B cell (primary cell): Measurements from ENCODE around the gene ENG. TPM values are rescaled to one million over a fixed set of nuclear protein-coding genes. Genes with fewer than 3 reads are reported as not detected.

Experiments used
- ATAC-seq: fragments of 200-7000 bp; cut with Tn5 transposase; one replicate; pipeline ENCODE4 v1.10.0; 2021; ENCODE audit warnings: low read depth, mild to moderate bottlenecking, moderate number of reproducible peaks, moderate library complexity
- CTCF ChIA-PET: fragments of 350-600 bp; sonication (Branson Sonifier 250); formaldehyde crosslinking; loops from one replicate; lab custom pipeline; 2021; ENCODE audit warnings: antibody characterized with exemption, inconsistent platforms; lab: Charles Lee
- POLR2A ChIA-PET: fragments of 350-600 bp; sonication (Branson Sonifier 250); formaldehyde crosslinking; loops from one replicate; lab custom pipeline; 2021; ENCODE audit warnings: antibody characterized with exemption; lab: Charles Lee
- DNase-seq: peaks from one replicate; pipeline ENCODE4 v3.0.0; 2013
- H2AFZ ChIP-seq: 2 replicates; pipeline ENCODE4 v1.6.1; 2012; ENCODE audit warnings: mild to moderate bottlenecking, low read depth, low read length; ENCODE audit not compliant: insufficient read depth, poor library complexity, severe bottlenecking
- H3K27ac ChIP-seq, 2 donors: 1 replicate in 1 of 2; 2 replicates in 1 of 2; pipeline ENCODE4 v1.5.1; 2012 to 2013; ENCODE audit warnings: low read length in 2 of 2, mild to moderate bottlenecking in 2 of 2, moderate library complexity in 1 of 2
- H3K27me3 ChIP-seq, 4 experiments: fragments of 200-600 bp in 1 of 4; sonication (generic) in 1 of 4; replicated peaks in 1 of 4; 1 replicate in 2 of 4; 2 replicates in 2 of 4; pipeline versions ENCODE4 v1.6.1 to v1.7.0; 2013 to 2016; ENCODE audit warnings: low read length in 3 of 4, mild to moderate bottlenecking in 2 of 4, mixed read lengths in 1 of 4, moderate library complexity in 1 of 4; ENCODE audit not compliant: insufficient read depth in 4 of 4, control insufficient read depth in 3 of 4; ENCODE audit errors: control extremely low read depth in 1 of 4
- H3K36me3 ChIP-seq, 2 experiments: replicated peaks in 1 of 2; 1 replicate in 1 of 2; 2 replicates in 1 of 2; pipeline versions ENCODE4 v1.6.1 to v1.7.1; 2013; ENCODE audit warnings: low read length in 1 of 2; ENCODE audit not compliant: insufficient read depth in 2 of 2, control insufficient read depth in 1 of 2; ENCODE audit errors: control extremely low read depth in 1 of 2, extremely low read depth in 1 of 2
- H3K4me1 ChIP-seq, 2 donors: fragments of 200-600 bp in 1 of 2; sonication (generic) in 1 of 2; 1 replicate in 1 of 2; 2 replicates in 1 of 2; pipeline versions ENCODE4 v1.5.1 to v1.6.1; 2013 to 2017; ENCODE audit warnings: low read length in 2 of 2; ENCODE audit not compliant: control insufficient read depth in 2 of 2, insufficient read depth in 2 of 2
- H3K4me2 ChIP-seq: replicated peaks from 2 replicates; pipeline ENCODE3; 2012; ENCODE audit warnings: mild to moderate bottlenecking, low read depth, low read length; ENCODE audit not compliant: poor library complexity, severe bottlenecking
- H3K4me3 ChIP-seq, 5 experiments: fragments of 200-600 bp in 1 of 5; sonication (generic) in 1 of 5; 1 replicate in 3 of 5; 2 replicates in 2 of 5; pipeline versions ENCODE4 v1.5.1 to v1.7.0; 2011 to 2016; ENCODE audit warnings: low read length in 4 of 5, mild to moderate bottlenecking in 4 of 5, low read depth in 2 of 5, control low read depth in 1 of 5, moderate library complexity in 1 of 5; ENCODE audit not compliant: insufficient read depth in 1 of 5; ENCODE audit errors: control extremely low read depth in 1 of 5, extremely low read depth in 1 of 5
- H3K79me2 ChIP-seq: fragments of 200-600 bp; sonication (generic); one replicate; pipeline ENCODE4 v1.6.0; 2016; ENCODE audit warnings: low read length; ENCODE audit not compliant: control insufficient read depth, insufficient read depth
- H3K9ac ChIP-seq: fragments of 200-600 bp; sonication (generic); 2 replicates; pipeline ENCODE4 v1.6.1; 2017; ENCODE audit warnings: mild to moderate bottlenecking, low read length, moderate library complexity
- H3K9me3 ChIP-seq, 3 donors: one replicate each; pipeline versions ENCODE4 v1.6.1 to v1.7.1; 2013; ENCODE audit warnings: low read length in 2 of 3; ENCODE audit not compliant: control insufficient read depth in 2 of 3, insufficient read depth in 1 of 3; ENCODE audit errors: control extremely low read depth in 1 of 3
- H4K20me1 ChIP-seq: 2 replicates; pipeline ENCODE4 v1.6.0; 2012; ENCODE audit warnings: mild to moderate bottlenecking, low read length; ENCODE audit not compliant: insufficient read depth, control insufficient read depth, poor library complexity, severe bottlenecking
- H3K27ac Mint-ChIP-seq: one replicate; pipeline ENCODE4 v1.8.0; 2021; ENCODE audit warnings: mixed read lengths
- H3K27me3 Mint-ChIP-seq: one replicate; pipeline ENCODE4 v1.8.0; 2021; ENCODE audit warnings: mixed read lengths
- H3K4me1 Mint-ChIP-seq: one replicate; pipeline ENCODE4 v1.8.0; 2021; ENCODE audit warnings: mixed read lengths
- H3K4me3 Mint-ChIP-seq: one replicate; pipeline ENCODE4 v1.8.0; 2021; ENCODE audit warnings: mixed read lengths
- H3K9me3 Mint-ChIP-seq: one replicate; pipeline ENCODE4 v1.8.0; 2022; ENCODE audit warnings: mixed read lengths; ENCODE audit not compliant: insufficient read depth
- EZH2 ChIP-seq: IDR thresholded peaks from 2 replicates; pipeline ENCODE4 v1.6.1; 2012; ENCODE audit warnings: borderline replicate concordance, low read depth, mild to moderate bottlenecking, moderate library complexity, low read length; ENCODE audit not compliant: insufficient read depth, poor library complexity, severe bottlenecking
- WGBS: methylation state at CpG from one replicate; pipeline ENCODE4 v1.1.5; 2013; ENCODE audit warnings: missing lambda C conversion rate; ENCODE audit not compliant: insufficient coverage; 5-methylcytosine and 5-hydroxymethylcytosine counted together
- intact Hi-C: fragments of 100-400 bp; cut with micrococcal nuclease; formaldehyde crosslinking; loops from one replicate; pipeline ENCODE4 v1.10.0; 2022
- polyA plus RNA-seq: library from polyadenylated mRNA; depleted of rRNA; stranded (reverse); fragments of >200 nt; gene quantifications from 2 replicates; pipeline ENCODE4 v1.2.3, GENCODE V29; 2012
- total RNA-seq, 2 donors: library from RNA; stranded (reverse); fragments of 120-200 nt in 1 of 2; gene quantifications; 1 replicate in 1 of 2; 2 replicates in 1 of 2; pipeline versions ENCODE4 v1.2.3 to v1.2.4, GENCODE V29; 2013 to 2022
- TF ChIP-seq, protein P1 (sequence below): fragments of 200-600 bp; IDR thresholded peaks from one replicate; pipeline ENCODE4 v1.8.0; 2022; ENCODE audit warnings: antibody characterized with exemption, mild to moderate bottlenecking

The ENG gene
- total and polyA plus RNA-seq, 2 donors (not counting 1 experiment from before 2014, with no cell fraction given) = 5.4 to 12.6 TPM

DNA sequence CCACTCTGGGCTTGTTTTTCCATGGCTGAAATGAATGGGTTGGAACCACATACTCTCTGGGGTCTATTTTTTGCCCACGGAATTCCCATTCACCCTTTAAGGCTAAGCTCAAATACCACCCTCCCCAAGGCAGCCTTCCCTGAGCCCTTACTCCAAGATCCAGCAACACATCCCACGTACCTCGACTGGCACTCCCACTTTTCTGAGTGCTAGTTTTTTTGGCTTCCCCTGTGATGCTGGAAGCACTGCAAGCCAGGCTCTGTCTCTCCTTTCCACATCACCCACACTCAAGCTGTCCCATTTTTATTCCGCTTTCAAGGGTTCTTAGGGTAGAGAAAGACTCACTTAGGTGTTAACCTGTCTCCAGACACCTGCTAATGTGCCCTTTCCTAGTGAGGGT, 38.9 kb upstream of the ENG start:
- Mint-ChIP-seq H3K4me3 (no peak overlapping the region), H3K27ac (peak overlapping the region; percentile 32), H3K9me3 (peaks cover 6% of the 10 kb centered on the region), H3K4me1 (peaks cover 23% of the 10 kb centered on the region), H3K27me3 (no peaks in the 10 kb centered on the region)
- Histone ChIP-seq H3K9me3 (peaks cover 0 to 38% (median 9%) of the 10 kb centered on the region in 3 donors), H3K4me1 (peaks cover 7 to 15% of the 10 kb centered on the region in 2 donors), H3K9ac (no peak overlapping the region), H3K36me3 (peaks cover 0 to 47% of the 10 kb centered on the region in 2 experiments), H3K79me2 (peaks cover 4% of the 10 kb centered on the region), H3K27ac (no peak overlapping the region), H2AFZ (no peak overlapping the region), H3K27me3 (no peaks in the 10 kb centered on the region), H4K20me1 (peaks cover 5% of the 10 kb centered on the region), H3K4me3 (no peak overlapping the region), H3K4me2 (no peak overlapping the region)
- ATAC-seq (no peak), DNase-seq (no peak)
- WGBS = 100% methylated on average over 3 of the region's 4 CpGs
- TF ChIP-seq EZH2 = no peak
- TF ChIP-seq, protein P1, sequence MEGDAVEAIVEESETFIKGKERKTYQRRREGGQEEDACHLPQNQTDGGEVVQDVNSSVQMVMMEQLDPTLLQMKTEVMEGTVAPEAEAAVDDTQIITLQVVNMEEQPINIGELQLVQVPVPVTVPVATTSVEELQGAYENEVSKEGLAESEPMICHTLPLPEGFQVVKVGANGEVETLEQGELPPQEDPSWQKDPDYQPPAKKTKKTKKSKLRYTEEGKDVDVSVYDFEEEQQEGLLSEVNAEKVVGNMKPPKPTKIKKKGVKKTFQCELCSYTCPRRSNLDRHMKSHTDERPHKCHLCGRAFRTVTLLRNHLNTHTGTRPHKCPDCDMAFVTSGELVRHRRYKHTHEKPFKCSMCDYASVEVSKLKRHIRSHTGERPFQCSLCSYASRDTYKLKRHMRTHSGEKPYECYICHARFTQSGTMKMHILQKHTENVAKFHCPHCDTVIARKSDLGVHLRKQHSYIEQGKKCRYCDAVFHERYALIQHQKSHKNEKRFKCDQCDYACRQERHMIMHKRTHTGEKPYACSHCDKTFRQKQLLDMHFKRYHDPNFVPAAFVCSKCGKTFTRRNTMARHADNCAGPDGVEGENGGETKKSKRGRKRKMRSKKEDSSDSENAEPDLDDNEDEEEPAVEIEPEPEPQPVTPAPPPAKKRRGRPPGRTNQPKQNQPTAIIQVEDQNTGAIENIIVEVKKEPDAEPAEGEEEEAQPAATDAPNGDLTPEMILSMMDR = no peak
- ChIA-PET CTCF (interaction anchor here (1.3 to 2.7 kb wide), 4 partner anchors 10 to 28 kb away, joined by 3 to 10 read pairs (median 6); partner anchors contain the start of gene ST6GALNAC4), POLR2A (no interaction called here)
- intact Hi-C loops = no loop called here

DNA sequence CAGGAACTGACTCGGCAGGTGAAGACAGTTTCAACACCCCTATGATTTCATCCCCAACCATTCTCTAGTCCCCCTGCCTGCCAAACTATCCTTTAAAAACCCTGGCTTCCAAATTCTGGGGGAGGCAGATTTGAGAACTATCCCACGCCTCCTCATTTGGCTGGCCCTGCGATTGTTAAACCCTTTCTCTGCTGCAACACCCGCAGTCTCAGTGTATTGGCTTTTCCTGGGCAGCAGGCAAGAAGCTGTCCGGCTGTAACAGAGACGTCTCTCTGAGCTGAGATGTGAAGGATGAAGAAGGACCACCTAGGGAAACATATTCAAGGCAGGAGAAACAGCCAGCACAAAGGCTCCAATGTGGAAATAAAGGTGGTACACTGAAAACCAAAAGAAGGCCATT, 38.4 kb upstream of the ENG start:
- WGBS = 98% methylated on average over 4 of the region's 6 CpGs
- Mint-ChIP-seq H3K27me3 (no peaks in the 10 kb centered on the region), H3K4me1 (peaks cover 21% of the 10 kb centered on the region)

More for the DNA sequence above, 38.4 kb upstream of the ENG start:
- H3K27ac ChIP-seq = no peak overlapping the region
- peaks cover 0 to 49% of the 10 kb centered on the region in 2 experiments for H3K36me3 ChIP-seq
- peaks cover 5% of the 10 kb centered on the region for H4K20me1 ChIP-seq
- Mint-ChIP-seq H3K4me3 (no peak overlapping the region), H3K9me3 (peaks cover 6% of the 10 kb centered on the region), H3K27ac (no peak overlapping the region)
- CTCF ChIA-PET = interaction anchor here (1.3 to 2.7 kb wide), 4 partner anchors 11 to 28 kb away, joined by 3 to 10 read pairs (median 6); partner anchors contain the start of gene ST6GALNAC4
- TF ChIP-seq EZH2 = no peak
- TF ChIP-seq, protein P1 = no peak
- DNase-seq (no peak), ATAC-seq (no peak)
- peaks cover 4% of the 10 kb centered on the region for H3K79me2 ChIP-seq
- no peak overlapping the region for H3K4me3 ChIP-seq
- no peak overlapping the region for H3K9ac ChIP-seq
- no peak overlapping the region for H3K4me2 ChIP-seq
- POLR2A ChIA-PET = no interaction called here
- H3K27me3 ChIP-seq = no peaks in the 10 kb centered on the region
- H3K4me1 ChIP-seq = peaks cover 4 to 10% of the 10 kb centered on the region in 2 donors
- H3K9me3 ChIP-seq = peaks cover 0 to 38% (median 9%) of the 10 kb centered on the region in 3 donors
- intact Hi-C loops = no loop called here
- H2AFZ ChIP-seq = no peak overlapping the region
